Measurements from ENCODE around the gene DIAPH2. TPM values are rescaled to one million over a fixed set of nuclear protein-coding genes. Genes with fewer than 3 reads are reported as not detected.

DIAPH2 gene
- total and polyA plus RNA-seq, 5 donors = 3.6 to 12.3 (median 10.9) TPM

DNA sequence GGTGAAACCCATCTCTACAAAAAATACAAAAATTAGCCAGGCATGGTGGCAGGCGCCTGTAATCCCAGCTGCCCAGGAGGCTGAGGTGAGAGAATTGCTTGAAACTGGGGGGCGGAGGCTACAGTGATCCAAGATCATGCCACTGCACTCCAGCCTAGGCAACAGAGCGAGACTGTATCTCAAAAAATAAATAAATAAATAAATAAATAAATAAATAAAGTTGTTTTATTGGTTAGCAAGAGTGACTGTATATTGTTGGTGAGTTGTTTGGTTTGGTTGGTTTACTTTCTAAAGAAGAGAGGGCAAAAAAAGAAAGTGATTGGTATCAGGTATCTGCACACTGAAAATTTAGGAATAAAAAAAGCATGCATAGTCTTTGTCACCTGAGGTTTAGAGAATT lies 700.0 kb downstream of the DIAPH2 start:
- WGBS = 98% methylated on average over 3 of the region's 3 CpGs
- Histone ChIP-seq H3K27ac (ENCODE audit: low read length) (no peak overlapping the region), H3K27me3 (ENCODE audit: control insufficient read depth, insufficient read depth) (no peaks in the 10 kb centered on the region), H3K4me3 (ENCODE audit: low read length) (no peak overlapping the region), H3K9me3 (ENCODE audit: control insufficient read depth, low read length) (no peaks in the 10 kb centered on the region), H3K4me1 (ENCODE audit: control insufficient read depth, insufficient read depth, low read length) (no peaks in the 10 kb centered on the region)
- no peak for ATAC-seq
- intact Hi-C loops (cut with DNase I) = no loop called here
- peak in 1 of 3 donors; percentile 16 for DNase-seq

DNA sequence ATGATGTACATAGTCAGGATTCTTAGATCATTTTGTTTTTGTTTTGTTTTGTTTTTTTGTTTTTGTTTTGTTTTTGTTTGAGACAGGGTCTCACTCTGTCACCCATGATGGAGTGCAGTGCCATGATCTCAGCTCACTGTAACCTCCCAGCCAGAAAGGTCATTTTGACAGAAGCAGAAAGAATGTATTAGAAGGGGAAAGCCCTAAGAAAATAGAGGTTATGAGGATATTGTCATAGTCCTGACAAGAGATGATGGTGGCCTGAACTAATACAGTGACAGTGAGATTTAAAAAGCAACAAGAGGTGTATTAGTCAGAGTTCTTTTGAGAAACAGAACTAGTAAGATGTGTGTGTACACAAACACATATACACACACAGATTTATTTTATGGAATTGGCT lies 702.4 kb downstream of the DIAPH2 start:
- no peak overlapping the region for H3K27ac ChIP-seq (ENCODE audit: low read length)
- no peaks in the 10 kb centered on the region for H3K27me3 ChIP-seq (ENCODE audit: control insufficient read depth, insufficient read depth)
- no peaks in the 10 kb centered on the region for H3K4me1 ChIP-seq (ENCODE audit: control insufficient read depth, insufficient read depth, low read length)
- no peak for DNase-seq
- intact Hi-C loops (cut with DNase I) = no loop called here
- H3K4me3 ChIP-seq (ENCODE audit: low read length) = no peak overlapping the region
- no peaks in the 10 kb centered on the region for H3K9me3 ChIP-seq (ENCODE audit: control insufficient read depth, low read length)
- no peak for ATAC-seq

DNA sequence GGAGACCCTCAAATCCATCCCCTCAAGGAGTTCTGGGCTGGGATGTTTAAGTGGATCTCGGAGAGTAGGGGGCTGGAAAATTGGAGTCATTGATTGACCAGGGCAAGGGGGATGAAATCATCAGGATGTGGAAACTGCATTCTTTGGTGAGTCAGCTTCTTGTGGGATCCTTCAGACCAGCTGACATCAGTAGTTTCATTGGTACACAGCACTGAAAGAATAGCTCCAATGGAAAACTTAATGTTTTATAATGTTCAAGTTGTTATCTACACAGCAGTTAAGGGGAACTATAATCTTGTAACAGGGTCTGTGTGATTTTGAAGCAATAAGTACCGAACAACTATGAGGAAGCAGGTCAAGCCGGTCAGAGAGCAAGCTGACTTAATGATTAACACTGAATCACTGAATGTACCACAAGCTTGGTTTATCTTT lies 705.1 kb downstream of the DIAPH2 start:
- DNase-seq (no peak), ATAC-seq (no peak)
- no peak overlapping the region for H3K4me3 ChIP-seq (ENCODE audit: low read length)
- H3K27ac ChIP-seq (ENCODE audit: low read length) = no peak overlapping the region
- 69% methylated on average over 3 of the region's 3 CpGs for WGBS
- intact Hi-C loops (cut with DNase I) = no loop called here
- no peaks in the 10 kb centered on the region for H3K9me3 ChIP-seq (ENCODE audit: control insufficient read depth, low read length)
- no peaks in the 10 kb centered on the region for H3K27me3 ChIP-seq (ENCODE audit: control insufficient read depth, insufficient read depth)
- H3K4me1 ChIP-seq (ENCODE audit: control insufficient read depth, insufficient read depth, low read length) = no peaks in the 10 kb centered on the region

DNA sequence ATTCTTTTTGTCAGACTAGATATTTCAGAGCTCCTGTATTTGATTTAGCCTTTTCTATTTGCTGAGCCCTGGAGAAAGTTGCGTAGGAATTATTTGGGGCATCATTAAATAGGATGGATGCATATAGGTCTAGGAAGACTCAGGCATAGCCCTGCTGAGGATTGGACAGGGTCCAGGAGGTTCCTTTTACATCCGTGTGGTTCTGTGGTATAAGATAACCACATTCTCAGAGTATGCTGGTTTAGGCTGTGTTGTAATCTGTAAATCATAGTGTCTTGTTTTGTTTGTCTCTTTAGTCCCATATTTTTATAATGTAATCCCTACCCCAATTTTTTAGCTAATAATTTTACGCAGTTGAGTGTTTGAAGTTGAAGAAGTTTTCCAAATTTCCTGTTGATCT lies 712.7 kb downstream of the DIAPH2 start:
- no peaks in the 10 kb centered on the region for H3K27me3 ChIP-seq (ENCODE audit: control insufficient read depth, insufficient read depth)
- no peak overlapping the region for H3K4me3 ChIP-seq (ENCODE audit: low read length)
- ATAC-seq (no peak), DNase-seq (no peak)
- H3K27ac ChIP-seq (ENCODE audit: low read length) = no peak overlapping the region
- WGBS = 81% methylated on average over 3 of the region's 3 CpGs
- H3K9me3 ChIP-seq (ENCODE audit: control insufficient read depth, low read length) = no peaks in the 10 kb centered on the region
- H3K4me1 ChIP-seq (ENCODE audit: control insufficient read depth, insufficient read depth, low read length) = no peaks in the 10 kb centered on the region
- intact Hi-C loops (cut with DNase I) = no loop called here

DNA sequence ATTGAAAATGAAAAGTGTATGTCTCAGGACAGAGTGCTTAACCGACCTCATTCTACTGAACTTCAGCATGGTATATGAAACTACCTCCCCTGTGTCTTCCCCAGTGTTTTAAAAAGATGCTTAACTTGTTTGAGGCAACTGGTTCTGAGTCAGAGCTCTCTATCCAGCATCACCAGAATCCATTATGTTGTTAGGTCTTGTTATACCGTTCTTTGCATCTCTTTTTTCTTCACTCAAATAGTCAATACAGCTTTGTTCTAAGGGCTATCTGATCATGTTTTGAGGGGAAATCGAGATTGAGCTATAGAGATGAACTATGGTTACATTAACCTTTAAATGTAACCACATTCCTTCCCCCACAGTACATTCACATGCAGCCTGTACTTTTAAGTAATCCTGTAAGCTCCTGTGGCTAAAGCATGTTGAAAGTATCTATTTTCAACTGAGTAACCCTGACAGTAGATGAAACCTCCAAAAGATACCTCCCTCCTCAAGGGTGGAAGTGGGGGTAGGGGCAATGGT lies 713.4 kb downstream of the DIAPH2 start:
- Histone ChIP-seq H3K27me3 (ENCODE audit: control insufficient read depth, insufficient read depth) (no peaks in the 10 kb centered on the region), H3K27ac (ENCODE audit: low read length) (no peak overlapping the region), H3K4me1 (ENCODE audit: control insufficient read depth, insufficient read depth, low read length) (no peaks in the 10 kb centered on the region), H3K4me3 (ENCODE audit: low read length) (no peak overlapping the region), H3K9me3 (ENCODE audit: control insufficient read depth, low read length) (no peaks in the 10 kb centered on the region)
- intact Hi-C loops (cut with DNase I) = no loop called here
- DNase-seq (no peak), ATAC-seq (no peak)
- WGBS = 77% methylated on average over 3 of the region's 3 CpGs

DNA sequence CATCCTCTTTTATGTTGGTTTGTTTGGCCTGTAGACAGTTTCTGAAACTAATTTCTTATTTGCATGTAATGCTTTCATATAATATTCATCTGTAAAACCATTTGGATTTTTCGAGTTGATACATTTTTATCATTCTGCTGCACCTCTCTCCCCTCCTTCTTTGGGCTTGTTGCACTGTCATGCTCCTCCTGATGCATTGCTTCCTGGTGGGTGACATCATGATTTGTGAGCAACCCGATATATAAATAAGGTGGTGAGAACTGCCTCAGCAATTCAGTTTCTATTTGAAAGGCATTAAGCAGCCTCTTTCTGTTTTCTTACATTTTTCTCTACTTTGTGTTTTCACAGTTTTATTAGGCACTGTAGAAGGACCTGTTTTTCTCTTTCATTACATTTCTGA lies 714.8 kb downstream of the DIAPH2 start:
- Histone ChIP-seq H3K27me3 (ENCODE audit: control insufficient read depth, insufficient read depth) (no peaks in the 10 kb centered on the region), H3K9me3 (ENCODE audit: control insufficient read depth, low read length) (no peaks in the 10 kb centered on the region), H3K4me3 (ENCODE audit: low read length) (no peak overlapping the region), H3K4me1 (ENCODE audit: control insufficient read depth, insufficient read depth, low read length) (no peaks in the 10 kb centered on the region), H3K27ac (ENCODE audit: low read length) (no peak overlapping the region)
- intact Hi-C loops (cut with DNase I) = no loop called here
- no peak for DNase-seq
- 44% methylated on average over 2 of the region's 2 CpGs for WGBS
- no peak for ATAC-seq

DNA sequence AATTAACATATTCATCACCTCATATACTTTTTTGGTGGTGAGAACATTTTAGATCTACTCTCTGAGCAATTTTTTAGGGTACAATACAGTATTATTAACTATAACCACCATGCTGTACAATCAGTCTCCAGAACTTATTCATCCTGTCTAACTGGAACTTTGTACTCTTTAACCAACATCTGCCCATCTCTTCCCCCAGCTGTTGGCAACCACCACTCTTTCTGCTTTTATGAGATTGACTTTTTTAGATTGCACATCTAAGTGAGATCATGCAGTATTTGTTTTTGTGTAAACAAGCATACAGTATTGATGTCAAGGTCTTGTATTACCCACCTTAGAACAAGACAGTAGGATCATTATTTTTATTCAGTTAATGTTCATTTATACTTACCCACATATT lies 715.9 kb downstream of the DIAPH2 start:
- H3K4me3 ChIP-seq (ENCODE audit: low read length) = no peak overlapping the region
- DNase-seq (no peak), ATAC-seq (no peak)
- intact Hi-C loops (cut with DNase I) = no loop called here
- no peak overlapping the region for H3K27ac ChIP-seq (ENCODE audit: low read length)
- H3K4me1 ChIP-seq (ENCODE audit: control insufficient read depth, insufficient read depth, low read length) = no peaks in the 10 kb centered on the region
- no peaks in the 10 kb centered on the region for H3K9me3 ChIP-seq (ENCODE audit: control insufficient read depth, low read length)
- no peaks in the 10 kb centered on the region for H3K27me3 ChIP-seq (ENCODE audit: control insufficient read depth, insufficient read depth)

DNA sequence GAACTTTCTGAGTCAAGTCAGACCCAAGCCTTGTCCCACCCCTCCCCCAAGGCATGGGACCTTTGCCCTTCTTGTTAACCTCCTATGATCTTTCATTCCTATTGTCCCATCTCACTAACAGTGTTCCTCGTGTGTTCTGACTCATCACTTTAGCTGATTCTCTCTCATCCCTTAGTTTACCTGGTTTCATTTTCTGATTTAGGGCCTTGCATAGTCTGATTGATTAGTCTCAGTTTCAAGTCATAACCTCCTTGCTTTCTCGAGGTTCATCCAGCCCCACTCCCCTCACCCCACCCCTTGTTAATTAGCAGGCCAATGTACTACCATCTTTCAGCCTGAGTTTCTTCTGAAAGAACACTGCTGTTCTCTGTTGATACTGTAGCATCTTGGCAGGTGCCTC lies 716.5 kb downstream of the DIAPH2 start:
- intact Hi-C loops (cut with DNase I) = no loop called here
- Histone ChIP-seq H3K27me3 (ENCODE audit: control insufficient read depth, insufficient read depth) (no peaks in the 10 kb centered on the region), H3K9me3 (ENCODE audit: control insufficient read depth, low read length) (no peaks in the 10 kb centered on the region), H3K27ac (ENCODE audit: low read length) (no peak overlapping the region), H3K4me1 (ENCODE audit: control insufficient read depth, insufficient read depth, low read length) (no peaks in the 10 kb centered on the region), H3K4me3 (ENCODE audit: low read length) (no peak overlapping the region)
- no peak for ATAC-seq
- DNase-seq = peak in 1 of 3 donors; percentile 16
- WGBS = 82% methylated on average over 2 of the region's 2 CpGs

DNA sequence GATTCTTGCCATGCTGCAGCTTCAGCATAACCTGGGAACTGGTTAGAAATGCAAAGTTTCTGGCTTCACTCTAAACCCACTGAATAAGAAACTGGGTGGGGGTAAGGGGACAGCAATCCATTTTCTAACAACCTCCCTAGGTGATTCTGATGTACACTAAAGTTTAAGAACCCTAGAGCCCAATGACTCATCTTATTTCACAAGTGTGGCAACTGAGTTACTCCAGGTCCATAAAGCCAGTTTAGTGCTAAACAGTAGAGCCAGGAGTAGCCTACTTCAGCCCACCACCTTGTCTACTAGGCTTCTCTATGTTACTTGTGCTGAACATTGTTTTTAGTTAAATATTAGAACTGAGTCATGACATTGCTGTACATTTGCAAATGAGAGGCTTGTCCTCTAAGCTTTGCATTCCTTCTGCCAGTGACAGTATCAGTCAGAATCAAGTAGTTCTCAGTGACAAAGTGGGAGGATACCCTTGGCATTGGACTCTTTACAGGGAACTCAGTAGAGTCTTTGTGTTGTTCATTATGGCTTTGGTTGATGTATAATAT lies 717.0 kb downstream of the DIAPH2 start:
- Histone ChIP-seq H3K27ac (ENCODE audit: low read length) (no peak overlapping the region), H3K9me3 (ENCODE audit: control insufficient read depth, low read length) (no peaks in the 10 kb centered on the region), H3K4me3 (ENCODE audit: low read length) (no peak overlapping the region), H3K27me3 (ENCODE audit: control insufficient read depth, insufficient read depth) (no peaks in the 10 kb centered on the region), H3K4me1 (ENCODE audit: control insufficient read depth, insufficient read depth, low read length) (no peaks in the 10 kb centered on the region)
- ATAC-seq (no peak), DNase-seq (no peak)
- intact Hi-C loops (cut with DNase I) = no loop called here

DNA sequence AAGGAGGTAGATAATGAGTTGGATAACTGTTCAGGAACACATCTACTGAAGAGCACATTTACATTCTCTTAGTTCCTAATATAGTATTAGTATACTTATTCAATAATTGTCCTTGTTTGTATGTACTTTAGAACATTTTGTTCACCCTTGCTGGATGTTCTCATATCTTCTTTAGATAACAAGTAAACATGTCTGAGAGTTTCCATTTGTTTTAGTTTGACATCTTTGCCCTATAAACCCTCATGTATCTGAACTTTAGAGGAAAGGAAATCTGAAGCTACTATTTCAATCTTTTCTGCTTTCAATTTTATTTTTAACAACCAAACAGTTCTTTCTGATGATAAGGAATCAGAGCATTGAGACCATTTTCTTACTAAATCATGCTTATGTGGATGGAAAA lies 717.7 kb downstream of the DIAPH2 start:
- no peaks in the 10 kb centered on the region for H3K27me3 ChIP-seq (ENCODE audit: control insufficient read depth, insufficient read depth)
- no peak for ATAC-seq
- H3K9me3 ChIP-seq (ENCODE audit: control insufficient read depth, low read length) = no peaks in the 10 kb centered on the region
- no peak overlapping the region for H3K4me3 ChIP-seq (ENCODE audit: low read length)
- no peak overlapping the region for H3K27ac ChIP-seq (ENCODE audit: low read length)
- intact Hi-C loops (cut with DNase I) = no loop called here
- H3K4me1 ChIP-seq (ENCODE audit: control insufficient read depth, insufficient read depth, low read length) = no peaks in the 10 kb centered on the region
- no peak for DNase-seq

DNA sequence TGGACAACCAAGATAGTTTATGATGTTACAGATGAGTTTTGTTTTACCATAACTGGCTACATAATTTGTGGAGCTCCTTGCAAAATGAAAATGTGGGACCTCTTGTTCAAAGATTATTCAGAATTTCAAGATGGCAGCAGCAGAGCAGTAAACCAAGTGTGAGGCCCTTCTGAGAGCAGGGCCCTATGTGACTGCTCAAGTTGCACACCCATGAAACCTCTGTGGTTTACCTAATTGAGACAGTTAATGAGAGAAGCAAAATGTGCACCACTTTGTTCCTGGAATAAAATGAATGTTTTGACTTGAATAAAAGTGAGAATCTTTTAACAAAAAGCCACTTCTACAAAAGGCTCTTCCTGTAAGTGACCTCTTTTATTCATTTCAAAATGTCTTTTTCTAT lies 718.3 kb downstream of the DIAPH2 start:
- intact Hi-C loops (cut with DNase I) = no loop called here
- no peak overlapping the region for H3K27ac ChIP-seq (ENCODE audit: low read length)
- H3K9me3 ChIP-seq (ENCODE audit: control insufficient read depth, low read length) = no peaks in the 10 kb centered on the region
- DNase-seq (no peak), ATAC-seq (no peak)
- H3K4me3 ChIP-seq (ENCODE audit: low read length) = no peak overlapping the region
- H3K4me1 ChIP-seq (ENCODE audit: control insufficient read depth, insufficient read depth, low read length) = no peaks in the 10 kb centered on the region
- no peaks in the 10 kb centered on the region for H3K27me3 ChIP-seq (ENCODE audit: control insufficient read depth, insufficient read depth)

DNA sequence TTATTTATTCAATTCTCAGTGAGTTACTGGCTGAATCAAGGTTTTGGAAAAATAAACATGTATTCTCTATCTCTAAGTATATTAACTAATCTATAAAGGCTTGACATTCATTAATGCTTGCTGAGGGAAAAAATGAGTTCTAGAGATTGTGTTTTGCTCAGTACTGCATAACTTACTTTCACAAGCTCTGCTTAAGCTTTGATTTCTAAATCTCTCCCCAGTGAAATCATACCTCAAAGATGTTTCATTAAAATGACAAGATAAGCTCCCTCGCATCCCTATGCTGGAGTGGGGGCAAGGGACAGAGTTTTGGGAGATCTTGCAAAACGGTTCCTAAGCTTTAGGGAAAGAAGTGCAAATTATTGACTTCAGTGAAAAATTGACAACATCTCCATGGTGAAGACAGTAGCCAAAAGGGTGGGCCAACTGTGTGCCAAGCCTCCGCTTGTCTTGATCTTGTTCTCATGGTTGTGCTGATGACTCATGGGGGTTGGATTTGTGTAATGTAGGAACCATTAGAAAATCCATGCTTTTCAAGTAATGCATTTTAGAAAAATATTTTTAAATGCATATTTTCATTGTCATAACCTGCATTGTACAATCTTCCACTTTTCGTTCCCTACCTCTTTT lies 720.5 kb downstream of the DIAPH2 start:
- 79% methylated on average over 4 of the region's 4 CpGs for WGBS
- Histone ChIP-seq H3K4me3 (ENCODE audit: low read length) (no peak overlapping the region), H3K9me3 (ENCODE audit: control insufficient read depth, low read length) (no peaks in the 10 kb centered on the region), H3K4me1 (ENCODE audit: control insufficient read depth, insufficient read depth, low read length) (no peaks in the 10 kb centered on the region), H3K27me3 (ENCODE audit: control insufficient read depth, insufficient read depth) (no peaks in the 10 kb centered on the region), H3K27ac (ENCODE audit: low read length) (no peak overlapping the region)
- intact Hi-C loops (cut with DNase I) = no loop called here
- no peak for DNase-seq
- no peak for ATAC-seq
